SKM-1 (cell line): ENCODE data around the gene ATP9A.
"Not testable (repeated sequence)": the region's sequence is repeated elsewhere in the genome, so short reads cannot be mapped to it uniquely, and the experiment has no call there.

Source experiments
- DNase-seq: peaks from one replicate; lab custom pipeline; 2025; ENCODE audit not compliant: unreplicated experiment; lab: John Stamatoyannopoulos, UW

ATP9A gene

DNA sequence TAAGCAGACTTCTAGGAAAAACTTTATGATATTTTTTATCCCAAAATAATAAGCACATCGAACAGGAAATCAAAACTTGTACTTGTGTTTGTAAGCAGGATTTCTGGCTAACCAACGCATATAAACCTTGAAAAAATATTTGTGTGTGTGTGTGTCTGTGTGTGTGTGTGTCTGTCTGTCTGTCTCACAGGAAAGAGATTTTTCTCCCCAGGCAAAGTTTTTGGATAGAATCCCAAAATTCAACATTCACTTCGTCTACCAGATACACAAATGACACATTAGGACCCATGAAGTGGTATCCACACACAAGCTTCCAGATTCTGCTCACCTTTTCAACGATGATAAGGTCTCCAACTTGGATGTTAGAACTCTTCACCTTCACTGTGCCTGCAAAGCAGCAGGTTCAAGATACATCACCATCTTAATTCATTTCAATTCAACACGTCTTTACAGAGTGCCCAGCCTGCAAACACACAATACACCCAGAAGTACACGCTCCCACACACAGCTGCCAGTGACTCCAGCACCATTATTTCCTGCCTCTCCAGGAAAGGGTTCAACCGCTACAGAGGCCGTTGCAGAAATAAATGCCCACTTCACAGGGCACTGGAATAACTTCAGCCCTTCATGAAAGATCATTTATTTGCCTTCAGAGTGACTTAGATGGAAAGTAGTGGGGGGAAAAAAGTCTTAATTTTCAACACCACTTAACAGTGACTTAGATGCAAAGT is 70.9 kb downstream of the ATP9A start:
- no peak for DNase-seq

DNA sequence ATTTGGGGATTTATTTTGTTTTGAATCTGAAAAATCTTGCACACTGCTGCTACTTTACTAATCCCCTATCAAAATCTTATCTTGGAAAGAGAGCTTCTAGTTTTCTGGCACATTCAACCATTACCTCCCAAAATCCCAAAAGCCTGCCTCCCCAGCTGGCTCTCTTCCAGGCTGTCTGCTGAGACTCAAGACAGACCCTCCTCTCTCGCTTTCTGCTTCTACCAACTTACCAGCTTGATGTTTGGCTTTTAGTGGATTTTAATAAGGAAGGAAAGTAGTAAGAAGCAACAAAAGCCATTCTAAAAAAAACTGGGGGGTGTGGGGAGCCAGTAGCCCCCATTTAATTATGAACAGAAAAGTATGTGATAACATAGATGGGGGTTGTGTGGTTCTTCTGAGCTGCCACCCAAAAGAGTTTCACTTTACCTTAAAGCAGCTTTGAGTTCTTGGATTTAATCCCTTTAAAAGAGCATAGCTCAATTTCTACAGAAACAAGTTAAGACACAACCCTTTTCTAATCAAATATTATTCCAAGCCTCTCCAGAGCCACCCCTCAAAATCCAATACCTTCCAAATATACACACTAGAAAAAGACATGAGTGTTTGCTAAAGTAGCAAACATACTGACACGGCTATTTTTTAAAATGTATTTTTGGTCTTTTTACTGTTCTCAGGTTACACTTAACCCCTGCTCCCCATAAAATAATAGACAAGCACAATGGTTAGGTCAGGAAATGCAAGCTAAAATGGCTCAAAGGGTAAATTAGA is 71.7 kb downstream of the ATP9A start:
- DNase-seq: no peak

DNA sequence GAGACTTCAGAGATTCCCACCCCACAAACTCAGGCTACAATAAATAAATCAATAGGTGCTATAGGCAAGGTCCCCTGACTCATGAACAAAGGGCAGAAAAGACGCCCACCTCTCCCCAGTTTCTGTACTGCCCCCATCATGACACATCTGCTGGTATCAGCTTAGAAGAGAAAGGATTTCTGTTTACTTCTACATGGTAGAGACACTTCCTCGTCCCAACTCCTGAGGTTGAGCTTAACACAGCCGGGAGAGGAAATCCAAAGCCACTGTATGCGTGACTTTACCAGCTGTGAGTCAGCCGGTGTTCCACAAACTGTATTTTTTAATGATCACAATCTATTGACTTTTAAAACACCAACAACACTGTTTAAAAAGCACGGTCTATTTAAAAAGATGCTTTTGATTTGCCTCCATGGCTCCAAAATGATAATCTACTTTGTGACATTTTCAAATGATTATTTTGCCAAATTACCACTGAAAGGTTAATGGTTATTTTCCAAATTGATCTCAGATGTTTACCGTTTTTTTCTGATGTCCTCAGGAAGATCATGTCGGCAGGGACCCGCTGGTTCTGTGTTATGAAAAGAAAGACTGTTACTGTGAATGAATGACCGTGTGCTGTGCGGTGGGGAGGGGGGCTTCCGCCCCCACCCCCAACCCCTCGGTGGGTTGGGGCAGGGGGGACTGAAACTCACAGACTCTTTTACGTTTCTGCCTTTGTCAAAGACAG is 72.5 kb downstream of the ATP9A start:
- DNase-seq: no peak

DNA sequence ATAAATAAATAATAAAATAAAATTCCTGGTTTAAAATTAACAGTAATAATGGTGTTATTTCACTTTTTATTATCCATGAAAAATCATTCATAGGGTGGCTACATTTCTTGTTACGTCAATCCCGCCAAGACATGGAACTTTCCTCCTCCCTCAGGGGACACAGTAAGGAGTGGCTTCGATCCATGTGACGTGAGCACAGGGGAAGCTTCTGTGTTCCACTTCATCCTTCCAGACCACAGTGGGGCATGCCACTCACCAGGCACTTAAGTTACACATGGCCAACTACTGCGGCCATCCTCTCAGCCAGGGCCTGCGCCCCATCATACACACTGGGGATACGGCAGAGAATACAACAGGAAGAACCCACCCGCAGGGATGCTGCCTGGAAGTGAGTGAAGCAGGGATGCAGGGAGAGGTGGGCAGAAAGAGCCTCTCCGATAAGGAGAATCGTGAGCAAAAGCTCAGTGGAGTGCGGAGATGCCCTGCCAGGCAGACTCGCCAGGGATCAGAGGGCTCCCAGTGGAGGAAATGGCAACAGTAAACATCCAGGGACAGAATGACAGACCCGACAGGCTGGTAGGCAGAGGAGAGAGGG is 75.3 kb downstream of the ATP9A start:
- DNase-seq: no peak

DNA sequence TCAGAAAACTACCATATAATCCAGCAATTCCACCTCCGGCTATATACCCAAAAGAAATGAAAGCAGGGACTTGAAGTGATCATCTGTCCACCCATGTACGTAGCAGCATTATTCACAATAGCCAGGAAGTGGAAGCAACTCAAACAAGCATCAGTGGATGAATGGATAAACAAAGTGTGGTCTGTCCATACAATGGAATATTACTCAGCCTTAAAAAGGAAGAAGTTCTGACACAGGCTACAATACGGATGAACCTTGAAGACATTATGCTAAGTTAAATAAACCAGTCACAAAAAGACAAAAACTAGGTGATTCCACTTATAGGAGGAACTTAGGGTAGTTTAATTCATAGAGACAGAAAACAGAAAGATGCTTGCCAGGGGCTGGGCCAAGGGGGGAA is 76.5 kb downstream of the ATP9A start:
- DNase-seq: no peak

DNA sequence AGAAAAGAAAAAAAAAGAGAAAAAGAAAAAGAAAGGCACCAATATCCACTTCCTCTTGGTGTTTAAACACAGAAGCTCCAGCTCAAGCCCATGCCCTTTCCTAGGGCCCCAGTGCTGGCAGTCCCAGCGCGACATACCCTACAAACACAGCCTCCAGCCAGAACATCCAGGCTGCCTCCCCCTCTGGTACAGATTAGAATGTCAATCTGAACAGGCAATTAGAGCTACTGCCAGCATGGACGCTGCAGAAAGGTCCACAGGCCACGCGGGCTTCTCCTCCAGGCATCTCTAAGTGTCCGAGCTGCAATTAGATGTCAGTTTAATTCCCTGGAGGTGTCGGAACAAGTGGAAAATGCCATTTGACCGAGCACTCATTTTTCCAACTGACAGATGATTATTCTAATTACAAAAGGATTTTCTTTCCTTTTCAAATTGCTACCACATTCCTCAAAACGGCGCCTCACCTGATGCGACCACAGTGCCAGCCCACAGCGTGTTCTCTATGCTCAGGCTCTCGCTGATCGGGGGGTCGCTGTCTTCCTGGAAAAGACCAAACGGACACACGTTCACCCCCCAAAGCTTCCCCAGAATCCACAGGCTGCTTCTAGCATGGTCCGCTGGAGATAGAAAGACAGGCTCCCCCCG is 79.5 kb downstream of the ATP9A start:
- no peak for DNase-seq

DNA sequence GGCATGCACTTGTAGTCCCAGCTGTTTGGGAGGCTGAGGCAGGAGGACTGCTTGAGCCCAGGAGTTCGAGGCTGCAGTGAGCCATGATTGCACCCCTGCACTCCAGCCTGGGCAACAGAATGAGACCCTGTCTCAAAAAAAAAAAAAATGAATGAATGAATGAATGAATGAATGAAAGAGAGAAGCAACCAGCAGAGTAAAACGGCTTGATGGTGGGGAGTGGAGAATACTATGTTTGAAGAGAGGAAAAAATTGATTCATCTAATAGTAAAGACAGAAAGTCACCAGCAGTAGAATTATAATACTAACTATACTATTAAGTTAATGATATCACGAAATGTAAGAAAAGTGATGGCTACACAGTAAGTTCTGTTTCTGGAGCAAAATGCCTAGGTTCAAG is 80.6 kb downstream of the ATP9A start:
- DNase-seq: no peak

DNA sequence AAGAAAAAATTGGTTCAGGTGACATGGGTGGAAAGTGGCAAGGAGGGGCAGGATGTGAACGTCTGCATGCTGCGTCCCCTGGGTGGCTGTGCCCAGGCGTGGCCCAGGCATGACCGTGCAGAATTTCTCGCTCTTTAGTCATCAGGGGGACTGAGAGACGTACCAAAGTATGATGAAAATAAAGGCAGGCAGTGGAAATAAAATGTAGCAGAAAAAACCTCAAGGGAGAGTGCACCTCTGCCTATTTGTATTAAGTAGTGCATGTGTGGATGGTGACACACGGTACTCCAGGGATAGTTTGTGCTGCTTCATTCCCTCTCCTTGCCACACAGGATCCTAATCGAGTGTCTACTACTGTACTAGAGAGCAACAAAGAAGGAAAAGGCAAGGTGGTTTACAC is 81.1 kb downstream of the ATP9A start:
- DNase-seq: no peak

DNA sequence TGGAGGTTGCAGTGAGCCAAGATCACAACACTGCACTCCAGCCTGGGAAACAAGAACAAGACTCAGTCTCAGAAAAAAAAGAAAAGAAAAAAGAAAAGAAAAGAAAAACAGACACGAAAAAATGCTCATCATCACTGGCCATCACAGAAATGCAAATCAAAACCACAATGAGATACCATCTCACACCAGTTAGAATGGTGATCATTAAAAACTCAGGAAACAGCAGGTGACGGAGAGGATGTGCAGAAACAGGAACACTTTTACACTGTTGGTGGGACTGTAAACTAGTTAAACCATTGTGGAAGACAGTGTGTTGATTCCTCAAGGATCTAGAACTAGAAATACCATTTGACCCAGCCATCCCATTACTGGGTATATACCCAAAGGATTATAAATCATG is 82.7 kb downstream of the ATP9A start:
- not testable (repeated sequence) for DNase-seq

DNA sequence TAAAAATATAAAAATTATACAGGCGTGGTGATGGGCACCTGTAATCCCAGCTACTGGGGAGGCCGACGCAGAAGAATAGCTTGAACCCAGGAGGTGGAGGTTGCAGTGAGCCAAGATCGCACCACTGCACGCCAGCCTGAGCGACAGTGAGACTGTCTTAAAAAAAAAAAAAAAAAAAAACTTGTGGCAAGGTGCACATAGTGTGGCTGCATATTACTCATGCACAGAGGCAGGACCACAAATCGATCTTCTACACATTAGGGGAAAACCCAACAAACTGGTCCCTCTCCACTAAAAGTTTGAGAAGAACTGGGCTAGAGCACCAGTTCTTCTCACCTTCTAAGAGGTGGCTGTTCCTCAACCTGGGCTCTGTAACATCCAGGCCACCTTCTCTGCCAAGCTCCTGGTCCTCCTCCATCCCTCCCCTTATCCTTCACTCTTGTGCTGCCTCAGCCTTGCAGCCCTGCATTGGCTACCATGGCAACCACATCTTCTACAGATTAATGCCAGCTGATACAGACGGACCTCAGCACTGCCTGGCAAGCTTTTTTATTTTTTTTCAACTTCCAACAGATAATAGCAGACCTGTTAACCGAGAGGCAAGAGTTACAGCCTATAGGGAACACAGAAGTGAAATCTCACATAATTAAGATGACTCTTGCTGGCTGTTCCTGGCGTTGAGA is 88.0 kb downstream of the ATP9A start:
- DNase-seq: no peak

DNA sequence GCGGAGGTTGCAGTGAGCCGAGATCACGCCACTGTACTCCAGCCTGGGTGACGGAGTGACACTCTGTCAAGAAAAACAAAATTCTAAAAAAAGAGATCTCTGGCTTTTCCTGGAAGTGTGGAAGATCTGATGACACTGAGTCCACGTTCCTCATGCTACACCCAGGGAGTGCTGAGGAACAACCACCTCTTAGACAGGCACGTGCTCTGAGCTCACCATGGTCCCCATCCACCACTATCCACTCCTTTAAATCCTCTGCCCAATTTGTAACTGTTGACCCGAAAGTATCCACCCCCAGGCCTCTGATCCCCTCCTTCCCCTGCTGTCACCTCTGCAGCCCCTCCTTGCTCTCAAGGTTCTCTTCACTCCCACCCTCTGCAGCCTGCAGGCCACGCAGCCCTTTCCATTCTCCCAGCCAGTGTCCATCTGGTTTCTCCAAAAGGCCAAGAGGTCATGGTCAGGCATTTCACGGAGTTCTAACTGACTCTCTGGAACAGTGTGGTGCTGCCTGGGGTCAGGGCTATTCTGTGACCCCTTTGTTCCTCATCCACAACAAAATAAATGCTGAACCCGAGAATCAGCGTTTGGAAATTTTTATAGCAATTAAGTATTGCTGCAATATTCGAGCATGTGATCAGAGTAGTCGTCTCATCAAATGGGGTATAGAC is 88.8 kb downstream of the ATP9A start:
- no peak for DNase-seq

DNA sequence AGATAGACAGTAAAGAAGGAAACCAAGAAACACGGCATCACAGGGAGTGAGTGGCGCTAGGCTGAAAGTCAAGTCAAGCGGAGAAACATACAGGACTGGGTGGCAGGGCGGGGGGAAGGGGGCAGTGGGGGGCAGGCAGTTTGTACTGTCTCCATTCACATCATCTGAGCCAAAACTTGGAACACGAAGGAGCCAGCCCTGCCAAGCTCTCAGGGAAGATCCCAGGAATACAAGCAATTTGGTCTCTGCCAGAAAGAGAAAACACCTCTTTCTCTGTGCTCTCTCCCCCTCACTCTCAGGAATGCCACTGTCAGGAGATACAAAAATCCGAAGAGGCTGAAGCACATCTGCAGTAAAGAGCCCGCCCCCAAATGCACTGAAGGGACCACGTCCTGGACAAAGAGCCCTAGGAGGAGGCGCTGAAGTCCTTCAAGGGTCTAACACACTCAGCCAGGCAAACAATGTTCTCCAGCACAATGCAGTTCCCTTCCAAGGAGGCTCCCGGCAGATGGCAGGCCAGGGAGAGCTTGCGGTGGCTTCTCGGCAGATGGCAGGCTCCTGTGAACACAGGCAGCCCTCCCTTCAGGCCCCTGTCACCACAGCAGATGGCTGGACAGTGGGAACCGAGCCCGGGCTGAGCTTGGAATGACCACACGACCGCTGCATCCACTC is 90.0 kb downstream of the ATP9A start:
- DNase-seq: no peak

DNA sequence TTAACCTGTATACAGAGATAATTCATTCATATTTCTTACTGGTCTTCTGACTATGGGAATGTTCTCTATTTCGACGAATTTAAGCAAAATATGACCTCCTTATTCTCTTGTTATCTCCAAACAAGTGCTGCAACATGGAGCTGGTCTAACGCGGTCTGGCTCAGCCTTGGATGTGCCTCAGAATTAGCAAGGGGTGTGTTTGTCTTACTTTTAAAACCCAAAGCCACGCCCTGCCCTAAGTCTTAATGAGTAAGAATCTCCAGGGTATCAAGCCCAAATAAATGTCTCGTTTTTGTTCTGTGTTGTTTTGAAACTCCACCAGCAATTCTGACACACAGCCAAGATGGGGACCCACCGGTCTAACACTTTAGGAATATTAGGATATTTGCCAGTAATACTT is 99.2 kb downstream of the ATP9A start:
- DNase-seq: no peak

DNA sequence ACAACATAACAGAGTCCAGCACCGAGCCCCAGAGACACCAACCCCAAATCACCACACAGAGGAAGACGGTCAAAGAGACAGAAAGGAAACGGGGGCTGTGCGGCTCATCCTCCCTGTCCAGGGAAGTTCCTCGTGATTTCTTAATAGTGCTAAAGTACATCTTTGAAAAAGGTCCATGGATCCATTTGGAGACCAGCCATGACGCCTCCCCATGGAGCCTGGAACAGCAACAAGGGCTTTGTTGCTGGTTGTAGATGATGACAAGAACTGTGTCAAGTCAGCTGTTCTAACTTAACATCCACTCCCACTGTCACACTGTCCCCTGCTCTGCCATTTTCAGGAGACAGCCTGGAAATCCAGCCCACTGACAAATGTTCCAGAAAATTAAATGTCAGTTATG is 99.7 kb downstream of the ATP9A start:
- no peak for DNase-seq

DNA sequence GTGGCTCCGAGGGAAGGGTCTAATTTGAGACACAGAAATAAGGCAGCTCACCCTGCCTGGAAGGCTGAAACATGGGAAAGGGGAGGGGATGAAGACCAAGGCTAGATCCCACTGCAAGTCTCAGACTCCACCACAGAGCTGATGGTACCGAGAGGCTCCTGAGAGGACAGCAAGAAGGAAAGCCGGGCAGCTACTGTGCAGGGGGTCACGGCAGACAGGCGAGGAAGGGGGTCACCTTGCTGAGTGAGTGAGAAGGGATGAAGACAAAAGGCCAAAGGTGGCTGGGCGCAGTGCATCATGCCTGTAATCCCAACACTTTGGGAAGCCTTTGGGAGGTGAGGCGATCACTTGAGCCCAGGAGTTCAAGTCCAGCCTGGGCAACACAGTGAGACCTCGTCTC is 100.7 kb downstream of the ATP9A start:
- no peak for DNase-seq

DNA sequence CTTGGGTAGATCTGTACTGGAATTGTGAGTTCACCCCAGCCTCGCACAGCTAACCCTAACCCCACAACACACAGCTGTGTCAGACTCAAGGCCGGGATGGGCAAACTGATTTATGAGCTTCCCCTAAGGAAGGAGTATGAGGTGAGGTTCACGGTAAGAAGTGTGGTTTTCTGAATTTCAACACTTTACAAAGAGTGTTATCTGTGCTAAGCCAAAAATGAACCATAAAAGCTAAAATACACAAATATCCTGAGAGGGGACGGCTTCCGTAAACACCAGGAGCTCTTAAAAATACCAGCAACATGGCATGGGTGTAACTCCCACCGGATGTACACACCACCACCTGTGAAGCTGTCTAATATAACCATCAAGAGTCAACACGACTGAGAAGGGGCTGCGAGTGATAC is 101.2 kb downstream of the ATP9A start:
- DNase-seq: no peak

DNA sequence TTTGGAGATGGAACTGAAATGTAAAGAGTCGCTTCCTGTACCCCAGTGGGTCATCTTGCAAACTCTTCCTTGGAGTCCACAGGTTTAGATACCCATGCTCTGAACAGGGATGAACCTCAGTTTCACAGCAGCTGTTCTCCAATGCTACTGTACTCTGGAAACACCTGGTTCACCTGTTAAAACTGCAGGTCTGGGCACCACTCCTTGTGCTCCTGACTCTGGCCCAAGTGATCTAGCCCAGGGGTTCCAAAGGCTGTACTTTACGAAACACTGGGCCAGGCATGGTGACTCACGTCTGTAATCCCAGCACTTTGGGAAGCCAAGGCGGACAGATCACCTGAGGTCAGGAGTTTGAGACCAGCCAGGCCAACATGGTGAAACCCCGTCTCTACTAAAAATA is 102.1 kb downstream of the ATP9A start:
- DNase-seq: no peak

DNA sequence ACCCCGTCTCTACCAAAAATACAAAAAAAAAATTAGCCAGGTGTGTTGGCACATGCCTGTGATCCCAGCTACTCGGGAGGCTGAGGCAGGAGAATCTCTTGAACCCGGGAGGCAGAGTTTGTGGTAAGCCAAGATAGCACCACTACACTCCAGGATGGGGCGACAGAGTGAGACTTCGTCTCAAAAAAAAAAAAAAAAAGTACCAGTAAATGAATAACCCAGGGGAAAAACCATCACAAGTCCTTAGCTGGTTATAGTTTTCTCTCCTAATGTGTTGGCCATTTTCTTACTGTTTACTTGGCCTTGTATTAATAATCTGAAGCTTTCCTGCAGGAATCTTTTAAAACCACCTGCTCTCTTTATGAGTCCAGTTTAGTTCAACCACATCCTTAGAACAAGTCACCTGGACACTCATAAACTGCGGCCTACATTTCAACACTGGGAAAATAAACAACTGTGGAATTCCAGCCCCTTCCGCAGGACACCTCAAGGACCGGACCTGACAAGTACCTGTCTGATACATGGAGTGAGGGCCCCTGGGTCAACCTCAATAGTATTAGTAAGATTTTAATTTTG is 102.6 kb downstream of the ATP9A start:
- no peak for DNase-seq

DNA sequence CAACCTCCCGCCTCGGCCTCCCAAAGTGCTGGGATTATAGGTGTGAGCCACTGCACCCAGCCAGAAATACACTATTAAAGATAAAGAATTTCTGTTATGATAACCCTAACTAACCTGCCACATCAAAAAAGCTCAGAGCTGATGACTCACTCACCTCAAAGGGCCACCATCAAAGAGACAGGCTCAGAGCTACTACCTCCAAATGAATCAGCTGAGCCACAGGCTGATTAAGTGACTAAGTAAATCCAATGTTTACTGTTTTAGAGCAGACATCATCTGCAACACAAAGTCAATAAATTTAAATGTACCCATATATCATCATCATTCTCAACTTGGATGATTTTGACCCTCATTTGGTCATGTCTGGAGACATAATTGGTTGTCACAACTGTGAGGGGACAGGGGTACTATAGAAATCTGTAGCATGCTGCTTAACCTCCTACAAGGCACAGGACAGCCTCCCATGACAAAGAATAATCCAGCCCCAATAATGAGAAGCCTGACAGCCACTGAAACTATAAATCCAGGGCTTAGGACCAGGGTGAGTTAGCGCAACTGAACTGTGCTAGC is 106.5 kb downstream of the ATP9A start:
- DNase-seq: no peak
